GM12892 (cell line): ENCODE measurements around the gene MEX3D.

Experiments
- POLR2A ChIP-seq: IDR thresholded peaks from 2 replicates; pipeline ENCODE4 v1.6.1; 2011; ENCODE audit warnings: low read depth, low read length, control low read depth
- POLR2AphosphoS5 ChIP-seq: IDR thresholded peaks from 2 replicates; pipeline ENCODE4 v1.6.1; 2011; ENCODE audit warnings: low read depth, low read length, control low read depth
- TAF1 ChIP-seq: IDR thresholded peaks from 2 replicates; pipeline ENCODE4 v1.6.1; 2011; ENCODE audit warnings: low read depth, mild to moderate bottlenecking, control low read depth, low read length, borderline replicate concordance

GRCh38 chr19:1584500-1585242 lies 16.5 kb upstream of the MEX3D start:
- TF ChIP-seq TAF1 (no peak), POLR2A (no peak), POLR2AphosphoS5 (no peak)
